ENCODE results near the gene BCL7B. TPM values are rescaled to one million over a fixed set of nuclear protein-coding genes. Genes with fewer than 3 reads are reported as not detected.

The BCL7B gene
- total RNA-seq, 1 donor from 2014 or later: 83.9 TPM

- no peaks in the 10 kb centered on the region for H3K27me3 ChIP-seq (ENCODE audit: control insufficient read depth, insufficient read depth, low read length)
- no peak for DNase-seq (ENCODE audit: low read depth)
- H3K36me3 ChIP-seq (ENCODE audit: control insufficient read depth, insufficient read depth, low read length): no peaks in the 10 kb centered on the region
- peak overlapping the region; percentile 51 for H3K4me3 ChIP-seq (ENCODE audit: low read depth, low read length)
- no peak for TF ChIP-seq CTCF (IDR thresholded peaks at IDR 0.05; ENCODE audit: insufficient read depth, low read length, poor library complexity, severe bottlenecking)
Measured at GRCh38 chr7:73520673-73521635, 36.5 kb downstream of the BCL7B start.

- Histone ChIP-seq H3K4me3 (ENCODE audit: low read depth, low read length) (peak overlapping the region; percentile 51), H3K27me3 (ENCODE audit: control insufficient read depth, insufficient read depth, low read length) (no peaks in the 10 kb centered on the region), H3K36me3 (ENCODE audit: control insufficient read depth, insufficient read depth, low read length) (no peaks in the 10 kb centered on the region)
- TF ChIP-seq CTCF (IDR thresholded peaks at IDR 0.05; ENCODE audit: insufficient read depth, low read length, poor library complexity, severe bottlenecking): no peak
- DNase-seq (ENCODE audit: low read depth): no peak
Measured at GRCh38 chr7:73519867-73520672, 37.4 kb downstream of the BCL7B start.

- no peak for TF ChIP-seq CTCF (IDR thresholded peaks at IDR 0.05; ENCODE audit: insufficient read depth, low read length, poor library complexity, severe bottlenecking)
- no peaks in the 10 kb centered on the region for H3K27me3 ChIP-seq (ENCODE audit: control insufficient read depth, insufficient read depth, low read length)
- H3K36me3 ChIP-seq (ENCODE audit: control insufficient read depth, insufficient read depth, low read length): no peaks in the 10 kb centered on the region
- no peak overlapping the region for H3K4me3 ChIP-seq (ENCODE audit: low read depth, low read length)
- DNase-seq (ENCODE audit: low read depth): no peak
Measured at GRCh38 chr7:73518470-73518869, 39.0 kb downstream of the BCL7B start.

- Histone ChIP-seq H3K4me3 (ENCODE audit: low read depth, low read length) (no peak overlapping the region), H3K27me3 (ENCODE audit: control insufficient read depth, insufficient read depth, low read length) (no peaks in the 10 kb centered on the region), H3K36me3 (ENCODE audit: control insufficient read depth, insufficient read depth, low read length) (no peaks in the 10 kb centered on the region)
- TF ChIP-seq CTCF (IDR thresholded peaks at IDR 0.05; ENCODE audit: insufficient read depth, low read length, poor library complexity, severe bottlenecking): no peak
- DNase-seq (ENCODE audit: low read depth): no peak
Measured at GRCh38 chr7:73517241-73517995, 40.1 kb downstream of the BCL7B start.

GRCh38 chr7:73515178-73515577 lies 42.3 kb downstream of the BCL7B start:
- DNase-seq (ENCODE audit: low read depth): no peak
- H3K4me3 ChIP-seq (ENCODE audit: low read depth, low read length): no peak overlapping the region
- no peaks in the 10 kb centered on the region for H3K27me3 ChIP-seq (ENCODE audit: control insufficient read depth, insufficient read depth, low read length)
- TF ChIP-seq CTCF (IDR thresholded peaks at IDR 0.05; ENCODE audit: insufficient read depth, low read length, poor library complexity, severe bottlenecking): no peak
- no peaks in the 10 kb centered on the region for H3K36me3 ChIP-seq (ENCODE audit: control insufficient read depth, insufficient read depth, low read length)
